NCI-H446 (cell line): ENCODE data around the gene B4GALT7.

Source experiments
- DNase-seq, 2 experiments: peaks; one replicate each; lab custom pipeline; 2025; lab: John Stamatoyannopoulos, UW

Gene B4GALT7

GRCh38 chr5:177593511-177593910 lies 6.4 kb upstream of the B4GALT7 start:
- DNase-seq: no peak

GRCh38 chr5:177594071-177594470 lies 5.9 kb upstream of the B4GALT7 start:
- DNase-seq: no peak

- DNase-seq: no peak
These were observed 4.8 kb upstream of the B4GALT7 start for GRCh38 chr5:177595026-177595585.

- no peak for DNase-seq
These were observed 3.7 kb upstream of the B4GALT7 start for GRCh38 chr5:177595991-177596774.

GRCh38 chr5:177596775-177597238 lies 3.1 kb upstream of the B4GALT7 start:
- no peak for DNase-seq

- DNase-seq: no peak
These were observed 1.5 kb upstream of the B4GALT7 start for GRCh38 chr5:177598477-177598876.

- no peak for DNase-seq
These were observed 631 bp downstream of the B4GALT7 start for GRCh38 chr5:177600508-177601018.

- DNase-seq: no peak
These were observed 1.2 kb downstream of the B4GALT7 start for GRCh38 chr5:177601126-177601525.

GRCh38 chr5:177601577-177602457 lies 1.9 kb downstream of the B4GALT7 start:
- no peak for DNase-seq

- no peak for DNase-seq
These were observed 2.5 kb downstream of the B4GALT7 start for GRCh38 chr5:177602458-177602830.

GRCh38 chr5:177603631-177604030 lies 3.7 kb downstream of the B4GALT7 start:
- no peak for DNase-seq

GRCh38 chr5:177604116-177604521 lies 4.2 kb downstream of the B4GALT7 start:
- no peak for DNase-seq

GRCh38 chr5:177604656-177605055 lies 4.7 kb downstream of the B4GALT7 start:
- DNase-seq: no peak

GRCh38 chr5:177605078-177605477 lies 5.1 kb downstream of the B4GALT7 start:
- DNase-seq: no peak

- DNase-seq: no peak
These were observed 5.7 kb downstream of the B4GALT7 start for GRCh38 chr5:177605667-177606066.

- DNase-seq: no peak
These were observed 6.4 kb downstream of the B4GALT7 start for GRCh38 chr5:177606071-177607051.

GRCh38 chr5:177607115-177607451 lies 7.2 kb downstream of the B4GALT7 start:
- DNase-seq: no peak

GRCh38 chr5:177607452-177608192 lies 7.7 kb downstream of the B4GALT7 start:
- peak; percentile 47 to 77 for DNase-seq

GRCh38 chr5:177608243-177609075 lies 8.5 kb downstream of the B4GALT7 start:
- no peak for DNase-seq
